GM18498 (cell line): ENCODE measurements around the gene APBA3.

Experiments used
- ATAC-seq: cut with Tn5 transposase; IDR thresholded peaks from one replicate; pipeline ENCODE4 v1.9.1; 2021; ENCODE audit warnings: mild to moderate bottlenecking, moderate library complexity; ENCODE audit not compliant: unreplicated experiment

APBA3 gene

DNA sequence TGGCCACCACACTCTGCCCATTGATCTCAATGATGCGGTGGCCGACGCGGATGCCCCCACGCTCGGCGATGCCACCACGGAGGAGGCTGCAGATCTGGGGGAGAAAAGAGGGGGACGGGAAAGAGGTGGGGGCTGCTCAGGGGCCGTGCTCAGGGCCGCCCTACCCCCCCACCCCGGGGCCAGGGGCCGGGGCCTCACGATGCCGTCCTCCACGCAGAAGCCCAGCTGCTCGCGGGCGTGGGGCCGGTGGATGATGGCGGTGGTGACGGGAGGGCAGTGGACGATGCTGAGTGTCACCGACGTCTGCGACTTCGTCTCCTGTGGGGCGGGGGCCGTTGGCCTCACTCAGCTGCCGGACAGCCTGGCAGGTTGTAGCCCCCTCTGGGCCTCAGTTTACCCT is 10.3 kb downstream of the APBA3 start:
- no peak for ATAC-seq

DNA sequence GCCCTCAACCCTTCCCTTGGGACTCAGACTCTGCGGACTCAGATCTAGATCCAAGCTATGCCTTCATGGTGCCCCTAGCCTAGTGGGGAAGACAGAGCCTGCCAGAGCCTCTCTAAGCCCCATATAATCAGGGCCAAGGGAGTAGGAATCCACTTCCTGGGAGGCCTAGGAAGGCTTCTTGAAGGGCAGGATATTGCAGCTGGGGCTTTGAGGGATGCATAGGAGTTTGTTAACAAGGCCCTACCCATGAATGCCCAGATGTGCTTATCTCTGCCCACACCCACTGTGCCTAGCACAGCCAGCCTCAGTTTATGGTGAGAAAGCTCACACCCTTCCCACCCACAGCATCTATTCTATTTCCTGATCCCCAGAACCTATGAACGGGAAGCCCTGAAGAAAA is 11.3 kb downstream of the APBA3 start:
- ATAC-seq, result no peak

DNA sequence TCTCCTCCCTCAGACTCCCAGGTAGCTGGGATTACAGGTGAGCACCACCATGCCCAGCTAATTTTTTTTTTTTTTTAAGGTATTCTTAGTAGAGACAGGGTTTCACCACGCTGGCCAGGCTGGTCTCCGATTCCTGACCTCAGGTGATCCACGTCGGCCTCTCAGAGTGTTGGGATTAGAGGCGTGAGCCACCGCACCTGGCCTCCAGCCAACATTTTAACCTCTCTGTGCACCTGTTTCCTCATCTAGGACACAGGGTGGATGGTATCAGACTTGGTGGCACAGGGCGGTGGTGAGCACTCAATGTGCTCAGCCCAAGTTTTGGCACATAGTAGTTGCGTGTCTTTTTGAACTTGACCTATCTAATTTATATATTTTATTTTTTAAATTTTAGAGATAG is 12.5 kb downstream of the APBA3 start:
- ATAC-seq, result no peak

DNA sequence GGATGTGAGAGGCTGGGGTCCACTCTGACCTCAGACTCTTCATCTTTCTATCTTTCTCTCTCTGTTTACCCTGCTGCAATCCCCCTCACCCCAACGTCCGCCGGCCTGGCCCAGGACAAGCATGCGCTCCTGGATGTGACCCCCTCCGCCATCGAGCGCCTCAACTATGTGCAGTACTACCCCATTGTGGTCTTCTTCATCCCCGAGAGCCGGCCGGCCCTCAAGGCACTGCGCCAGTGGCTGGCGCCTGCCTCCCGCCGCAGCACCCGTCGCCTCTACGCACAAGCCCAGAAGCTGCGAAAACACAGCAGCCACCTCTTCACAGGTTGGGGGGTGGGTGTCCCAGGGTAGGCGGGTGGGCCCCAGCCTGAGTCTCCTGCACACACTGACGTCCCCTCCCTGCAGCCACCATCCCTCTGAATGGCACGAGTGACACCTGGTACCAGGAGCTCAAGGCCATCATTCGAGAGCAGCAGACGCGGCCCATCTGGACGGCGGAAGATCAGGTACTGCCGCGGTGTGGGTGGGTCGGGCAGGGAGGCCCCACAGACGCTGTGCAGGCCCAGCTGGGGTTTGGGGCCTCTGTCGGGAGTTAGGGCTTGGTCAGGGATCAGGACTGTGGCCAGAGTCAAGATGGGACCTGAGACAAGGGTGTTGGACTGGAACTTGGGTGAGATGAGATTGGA is 15.0 kb downstream of the APBA3 start:
- ATAC-seq, result no peak

DNA sequence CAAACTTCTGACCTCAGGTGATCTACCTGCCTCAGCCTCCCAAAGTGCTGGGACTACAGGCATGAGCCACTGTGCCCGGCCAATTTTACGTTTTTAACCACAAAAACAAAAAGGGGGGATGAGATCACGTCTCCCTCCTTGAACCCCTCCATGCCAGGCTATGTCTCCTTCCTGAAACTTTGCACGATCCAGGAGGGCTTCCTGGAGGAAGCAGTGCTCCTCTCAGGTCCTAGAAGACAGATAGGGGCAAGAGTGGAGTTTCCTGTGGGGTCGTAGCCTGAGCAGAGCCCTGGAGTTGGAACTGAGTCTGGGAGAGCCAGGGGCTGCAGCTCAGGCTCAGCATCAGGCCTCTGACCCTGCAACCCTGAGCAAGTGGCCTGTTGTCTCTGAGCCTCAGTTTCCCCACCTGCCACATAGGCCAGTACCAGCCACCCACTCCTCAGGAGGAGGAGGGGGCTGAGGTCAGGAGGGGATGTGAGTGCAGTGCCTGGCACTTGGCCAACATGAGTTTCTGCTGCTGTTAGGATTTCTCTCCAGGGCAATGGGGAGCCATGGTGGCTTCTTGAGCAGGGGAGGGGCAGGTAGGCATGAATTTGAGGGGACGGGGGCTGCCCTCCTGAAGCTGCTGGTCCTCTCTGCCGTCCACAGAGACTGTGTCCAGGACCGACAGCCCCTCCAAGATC is 16.0 kb downstream of the APBA3 start:
- no peak for ATAC-seq

DNA sequence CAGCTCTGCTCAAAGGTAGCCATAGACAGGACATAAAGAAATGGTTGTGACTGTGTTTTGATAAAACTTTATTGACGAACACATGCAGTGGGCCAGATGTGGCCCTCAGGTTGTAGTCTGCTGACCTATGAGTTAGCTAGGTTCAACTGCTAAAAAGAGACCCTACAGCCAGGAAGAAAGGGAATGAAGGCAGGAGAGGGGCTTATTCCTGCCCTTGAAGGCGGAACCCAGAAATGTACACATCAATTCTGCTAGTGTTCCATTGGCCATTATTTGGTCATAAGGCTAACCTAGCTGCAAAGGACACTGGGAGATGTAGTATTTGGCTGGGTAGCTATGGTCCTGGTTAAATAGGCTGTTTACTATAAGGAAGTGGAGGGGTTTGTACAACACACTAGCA is 18.0 kb downstream of the APBA3 start:
- ATAC-seq, result no peak

DNA sequence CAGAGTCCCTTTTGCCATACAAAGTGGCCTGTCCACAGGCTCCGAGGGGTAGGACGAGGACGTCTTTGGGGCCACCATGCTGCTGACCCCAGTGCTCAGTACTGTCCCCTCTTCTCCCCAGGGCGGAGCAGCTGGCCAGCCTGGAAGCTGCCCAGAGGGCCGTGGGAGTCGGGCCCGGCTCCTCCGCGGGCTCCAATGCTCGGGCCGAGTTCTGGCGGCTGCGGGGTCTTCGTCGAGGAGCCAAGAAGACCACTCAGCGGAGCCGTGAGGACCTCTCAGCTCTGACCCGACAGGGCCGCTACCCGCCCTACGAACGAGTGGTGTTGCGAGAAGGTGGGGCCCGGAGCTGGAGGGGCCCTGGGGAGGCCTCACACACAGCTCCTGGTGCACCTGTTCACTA is 21.1 kb downstream of the APBA3 start:
- ATAC-seq, result no peak

DNA sequence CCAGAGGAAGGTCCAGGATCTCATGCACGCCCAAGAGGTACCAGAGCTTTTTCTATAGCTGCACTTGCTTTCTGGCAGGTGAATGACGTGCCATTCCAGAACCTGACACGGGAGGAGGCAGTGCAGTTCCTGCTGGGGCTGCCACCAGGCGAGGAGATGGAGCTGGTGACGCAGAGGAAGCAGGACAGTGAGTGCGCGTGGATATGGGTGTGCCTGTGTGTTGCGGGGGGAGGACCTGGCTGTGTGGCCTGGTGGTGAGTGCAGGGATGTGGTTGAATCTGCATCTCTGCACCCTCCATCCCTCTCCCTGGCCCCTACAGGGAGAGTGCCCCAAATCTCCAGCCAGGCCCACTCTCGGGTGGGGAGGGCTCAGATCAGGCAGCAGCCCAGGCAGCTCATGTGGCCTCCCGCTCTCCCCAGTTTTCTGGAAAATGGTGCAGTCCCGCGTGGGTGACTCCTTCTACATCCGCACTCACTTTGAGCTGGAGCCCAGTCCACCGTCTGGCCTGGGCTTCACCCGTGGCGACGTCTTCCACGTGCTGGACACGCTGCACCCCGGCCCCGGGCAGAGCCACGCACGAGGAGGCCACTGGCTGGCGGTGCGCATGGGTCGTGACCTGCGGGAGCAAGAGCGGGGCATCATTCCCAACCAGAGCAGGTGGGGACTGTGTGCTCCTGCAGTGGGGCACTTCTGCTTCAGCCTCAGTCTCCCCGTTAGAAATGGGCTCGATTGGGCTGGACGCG is 22.8 kb downstream of the APBA3 start:
- no peak for ATAC-seq

DNA sequence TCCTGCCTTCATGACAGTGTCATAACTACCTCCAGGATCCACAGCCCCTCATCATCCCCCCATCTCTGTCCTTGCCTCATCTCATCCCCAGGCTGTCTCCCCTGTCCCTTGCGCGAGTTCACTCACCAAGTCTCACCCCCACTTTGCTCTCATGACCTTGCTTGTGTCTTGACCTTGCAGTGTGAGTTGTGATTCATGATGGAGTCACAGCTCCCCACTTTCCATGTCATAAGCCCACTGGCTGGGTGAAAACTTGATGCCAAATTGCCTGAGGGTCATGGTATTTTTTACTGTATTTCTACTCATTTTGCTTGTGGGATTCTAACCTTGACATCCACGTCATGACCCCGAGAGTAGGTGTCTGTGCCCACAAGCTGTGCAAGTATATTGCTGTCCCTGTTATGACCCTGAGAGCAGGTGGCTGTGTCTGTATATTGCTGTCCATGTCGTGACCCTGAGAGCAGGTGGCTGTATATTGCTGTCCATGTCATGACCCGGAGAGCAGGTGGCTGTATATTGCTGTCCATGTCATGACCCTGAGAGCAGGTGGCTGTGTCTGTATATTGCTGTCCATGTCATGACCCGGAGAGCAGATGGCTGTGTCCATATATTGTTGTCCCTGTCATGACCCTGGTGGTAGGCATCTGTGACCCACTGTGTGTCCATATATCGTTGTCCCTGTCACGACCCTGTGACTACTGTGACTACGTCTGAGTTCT is 23.8 kb downstream of the APBA3 start:
- no peak for ATAC-seq

DNA sequence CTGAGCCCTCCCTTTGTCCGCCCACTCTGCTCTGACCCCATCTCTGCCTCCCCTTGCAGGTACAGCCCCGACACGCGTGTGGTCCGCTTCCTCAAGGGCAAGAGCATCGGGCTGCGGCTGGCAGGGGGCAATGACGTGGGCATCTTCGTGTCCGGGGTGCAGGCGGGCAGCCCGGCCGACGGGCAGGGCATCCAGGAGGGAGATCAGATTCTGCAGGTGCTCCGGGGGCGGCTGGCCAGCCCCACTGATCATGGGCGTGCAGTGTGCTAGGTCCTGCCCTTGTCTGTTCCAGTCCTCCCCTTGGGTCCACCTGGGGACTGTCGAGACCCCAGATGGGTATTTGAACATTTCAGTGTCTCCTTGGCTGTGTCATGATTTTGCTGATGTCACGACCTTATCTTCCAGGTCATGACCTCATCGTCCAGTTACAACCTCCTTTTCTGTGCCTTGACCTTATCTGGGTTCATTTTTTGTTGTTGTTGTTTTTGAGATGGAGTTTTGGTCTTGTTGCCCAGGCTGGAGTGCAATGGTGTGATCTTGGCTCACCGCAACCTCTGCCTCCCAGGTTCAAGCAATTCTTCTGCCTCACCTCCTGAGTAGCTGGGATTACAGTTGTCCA is 25.3 kb downstream of the APBA3 start:
- ATAC-seq, result no peak

DNA sequence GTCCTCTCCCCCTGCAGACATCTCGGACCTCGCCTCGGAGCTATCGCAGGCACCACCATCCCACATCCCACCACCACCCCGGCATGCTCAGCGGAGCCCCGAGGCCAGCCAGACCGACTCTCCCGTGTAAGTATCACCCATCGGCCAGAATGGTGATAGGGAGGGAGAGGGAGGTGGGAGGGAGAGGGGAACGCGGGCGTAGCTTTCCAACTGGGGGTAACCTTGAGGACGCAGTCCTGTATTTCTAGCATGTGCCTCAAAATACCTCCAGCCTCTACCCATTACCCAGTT is 27.2 kb downstream of the APBA3 start:
- ATAC-seq, result no peak

DNA sequence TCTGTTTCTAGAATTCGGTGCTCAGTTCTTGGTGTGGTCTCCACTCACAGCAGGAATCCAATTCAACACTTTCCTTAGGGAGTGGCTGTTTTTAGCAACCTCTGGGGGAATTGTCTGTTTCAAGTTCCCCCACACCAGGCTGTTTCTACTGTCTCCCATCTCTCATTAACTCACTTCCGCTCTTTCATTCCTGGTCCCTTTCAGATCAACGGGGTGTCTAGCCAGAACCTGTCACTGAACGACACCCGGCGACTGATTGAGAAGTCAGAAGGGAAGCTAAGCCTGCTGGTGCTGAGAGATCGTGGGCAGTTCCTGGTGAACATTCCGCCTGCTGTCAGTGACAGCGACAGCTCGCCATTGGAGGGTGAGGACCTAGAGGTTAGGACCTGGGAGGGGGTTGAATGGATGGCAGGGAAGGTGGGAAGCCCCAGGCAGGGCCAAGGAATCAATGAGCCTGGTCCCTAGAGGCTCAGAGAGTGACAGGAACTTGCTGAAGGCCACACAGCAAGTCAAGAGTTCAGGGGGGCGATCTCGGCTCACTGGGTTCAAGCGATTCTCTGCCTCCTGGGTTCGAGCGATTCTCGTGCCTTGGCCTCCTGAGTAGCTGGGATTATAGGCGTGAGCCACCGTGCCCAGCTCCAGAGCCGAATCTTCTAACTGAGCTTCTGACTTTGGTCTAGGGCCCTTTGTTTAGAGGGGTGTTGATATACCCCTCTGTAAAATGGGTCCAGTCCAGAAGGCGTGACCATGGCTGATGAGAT is 27.8 kb downstream of the APBA3 start:
- no peak for ATAC-seq

DNA sequence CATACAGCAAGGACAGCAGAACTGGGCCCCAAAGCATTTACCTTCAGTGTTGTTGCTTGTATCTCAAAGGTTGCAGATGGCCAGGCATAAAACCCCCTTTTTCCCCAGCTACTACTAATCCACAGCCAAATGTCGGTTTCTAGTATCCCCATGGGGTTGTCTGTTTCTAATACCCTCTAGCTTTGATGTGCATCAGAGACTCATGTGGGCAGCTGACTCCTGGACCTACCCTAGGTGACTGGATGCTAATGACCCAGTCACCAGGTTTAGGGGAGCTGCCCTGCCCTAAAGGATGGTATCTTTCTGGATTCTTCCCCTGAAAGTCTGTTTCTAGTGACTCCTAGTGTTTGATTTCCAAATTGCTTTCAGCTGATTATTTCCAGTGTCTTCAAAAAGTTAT is 29.4 kb downstream of the APBA3 start:
- no peak for ATAC-seq

DNA sequence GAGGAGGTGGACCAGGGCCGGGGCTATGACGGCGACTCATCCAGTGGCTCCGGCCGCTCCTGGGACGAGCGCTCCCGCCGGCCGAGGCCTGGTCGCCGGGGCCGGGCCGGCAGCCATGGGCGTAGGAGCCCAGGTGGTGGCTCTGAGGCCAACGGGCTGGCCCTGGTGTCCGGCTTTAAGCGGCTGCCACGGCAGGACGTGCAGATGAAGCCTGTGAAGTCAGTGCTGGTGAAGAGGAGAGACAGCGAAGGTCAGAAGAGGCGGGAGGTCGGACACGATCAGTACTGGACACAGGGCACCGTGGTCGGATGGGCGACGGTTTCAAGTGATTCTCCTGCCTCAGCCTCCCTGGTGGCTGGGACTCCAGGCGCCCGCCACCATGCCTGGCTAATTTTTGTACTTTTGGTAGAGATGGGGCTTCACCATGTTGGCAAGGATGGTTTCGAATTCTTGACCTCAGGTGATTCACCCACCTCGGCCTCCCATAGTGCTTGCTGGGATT is 31.0 kb downstream of the APBA3 start:
- ATAC-seq, result no peak

DNA sequence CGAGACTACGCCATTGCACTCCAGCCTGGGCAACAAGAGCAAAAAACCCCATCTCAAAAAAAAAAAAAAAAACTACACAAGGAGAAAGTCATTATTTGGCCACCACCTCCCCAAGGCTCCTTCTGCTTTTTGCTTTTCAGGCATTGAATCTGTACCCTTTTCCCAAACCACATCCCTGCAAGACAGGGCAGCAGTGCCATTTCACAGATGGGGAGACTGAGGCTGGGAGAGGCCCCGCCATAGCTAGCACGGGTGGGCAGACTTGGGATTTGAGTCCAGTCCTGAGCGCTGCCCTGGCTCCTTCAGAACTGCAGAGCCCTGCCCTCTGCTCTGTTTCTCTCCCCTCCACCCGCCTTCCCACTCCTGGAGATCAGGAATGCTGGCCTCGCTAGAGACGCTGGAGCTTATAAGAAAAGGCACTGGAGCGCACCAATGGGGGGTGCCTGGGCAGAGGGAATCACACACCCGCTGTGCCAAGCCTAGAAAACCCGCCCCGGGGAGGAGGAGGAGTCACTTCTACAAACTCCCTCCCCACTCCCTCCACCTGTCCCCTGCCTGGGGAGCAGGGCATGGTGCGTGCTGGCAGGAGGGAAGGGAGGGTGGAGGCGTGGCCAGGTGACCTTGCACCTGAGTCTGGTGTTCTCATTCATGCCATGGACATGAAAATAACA is 35.7 kb downstream of the APBA3 start:
- ATAC-seq, result no peak

DNA sequence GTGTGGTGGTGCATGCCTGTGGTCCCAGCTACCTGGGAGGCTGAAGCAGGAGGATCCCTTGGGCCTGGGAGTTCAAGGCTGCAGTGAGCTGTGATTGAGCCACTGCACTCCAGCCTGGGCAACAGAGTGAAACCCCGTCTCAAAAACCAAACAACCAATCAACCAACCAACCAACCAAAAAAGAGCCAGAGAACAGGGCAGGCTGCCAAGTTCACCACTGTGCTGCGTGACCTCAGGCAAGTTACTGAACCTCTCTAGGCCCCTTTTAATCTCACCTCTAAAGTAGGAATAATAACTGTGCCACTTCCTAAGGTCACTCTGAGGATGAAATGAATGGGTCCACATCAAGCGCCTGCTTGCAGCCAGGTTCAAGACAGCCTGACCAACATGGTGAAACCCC is 36.4 kb downstream of the APBA3 start:
- ATAC-seq, result no peak

DNA sequence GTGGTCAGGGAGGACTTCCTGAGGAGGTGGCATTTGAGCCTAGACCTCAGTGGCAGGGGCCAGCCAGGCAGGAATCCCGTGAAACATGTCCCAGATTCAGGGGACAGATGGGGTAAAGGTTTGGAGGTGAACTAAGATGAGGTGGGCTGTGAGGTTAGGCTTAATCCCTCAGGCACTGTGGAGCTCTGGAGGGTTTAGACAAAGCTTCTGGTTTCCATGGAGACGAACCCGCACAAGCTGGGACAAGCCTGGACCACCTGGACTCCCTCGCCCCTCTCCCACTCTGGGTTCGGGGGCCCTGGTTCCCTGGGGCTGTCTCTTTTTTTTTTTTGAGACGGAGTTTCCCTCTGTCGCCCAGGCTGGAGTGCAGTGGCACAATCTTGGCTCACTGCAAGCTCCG is 37.6 kb downstream of the APBA3 start:
- ATAC-seq, result no peak

DNA sequence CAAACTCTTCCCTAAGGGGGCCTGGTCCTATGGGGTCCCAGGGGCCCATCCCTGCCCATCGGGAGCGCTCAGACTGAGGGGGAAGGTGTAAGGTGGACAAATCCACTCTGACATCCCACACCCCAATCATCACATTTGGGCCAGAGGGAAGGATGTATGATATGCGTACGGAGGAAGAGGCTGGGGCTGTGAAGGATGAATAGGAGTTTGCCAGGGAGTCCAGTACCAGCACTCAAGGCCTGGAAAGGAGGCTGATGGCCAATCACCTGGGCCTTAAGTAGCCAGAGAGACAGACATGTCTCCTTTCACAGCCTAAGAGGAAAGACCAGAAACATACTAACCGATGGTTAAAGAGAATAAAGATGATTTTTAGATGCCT is 38.4 kb downstream of the APBA3 start:
- ATAC-seq, result no peak

DNA sequence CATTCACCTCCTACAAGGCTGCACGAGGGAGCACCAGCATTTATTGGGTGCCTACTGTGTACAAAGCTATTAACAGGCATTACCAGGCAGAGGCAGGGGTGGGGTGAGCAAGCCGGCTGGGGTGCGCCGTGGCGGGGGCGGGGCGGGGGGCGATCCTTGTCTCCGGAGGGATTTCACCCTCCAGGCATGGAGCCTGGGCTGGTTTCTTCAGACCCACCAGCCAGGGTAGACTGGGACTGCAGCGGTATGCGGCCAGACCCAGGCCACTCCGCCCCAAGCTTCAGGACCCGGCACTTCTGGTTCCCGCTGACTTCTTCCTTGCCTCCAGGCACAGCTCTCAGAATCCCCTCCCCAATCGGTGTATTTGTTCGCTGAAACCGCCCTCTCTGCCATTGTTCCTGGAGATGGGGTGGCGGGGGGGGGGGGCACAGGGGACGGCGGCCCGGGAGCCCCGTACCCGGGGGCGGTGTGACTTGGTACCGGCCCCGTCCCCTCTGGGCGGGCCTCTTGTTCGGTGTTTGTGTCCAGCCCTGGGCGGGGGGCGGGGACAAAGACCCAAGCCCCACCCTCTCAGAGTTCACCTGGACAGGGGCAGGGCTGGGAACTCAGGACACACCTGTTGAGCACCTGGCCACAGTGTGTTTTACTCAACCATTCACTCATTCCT is 38.9 kb downstream of the APBA3 start:
- no peak for ATAC-seq
